Umbilical cord (tissue), 2 donors: ENCODE data around the gene ARHGAP18. TPM values are rescaled to one million over a fixed set of nuclear protein-coding genes. Genes with fewer than 3 reads are reported as not detected.

Experiments used
- DNase-seq: peaks from one replicate; pipeline ENCODE4 v3.0.0-alpha.2; 2015; ENCODE audit warnings: low spot score
- total RNA-seq: library from RNA; depleted of rRNA; stranded (reverse); fragments of >200 nt; gene quantifications from one replicate; pipeline ENCODE4 v1.2.3, GENCODE V29; 2014; ENCODE audit warnings: low replicate concordance; ENCODE audit not compliant: insufficient read depth

Gene ARHGAP18, protein sequence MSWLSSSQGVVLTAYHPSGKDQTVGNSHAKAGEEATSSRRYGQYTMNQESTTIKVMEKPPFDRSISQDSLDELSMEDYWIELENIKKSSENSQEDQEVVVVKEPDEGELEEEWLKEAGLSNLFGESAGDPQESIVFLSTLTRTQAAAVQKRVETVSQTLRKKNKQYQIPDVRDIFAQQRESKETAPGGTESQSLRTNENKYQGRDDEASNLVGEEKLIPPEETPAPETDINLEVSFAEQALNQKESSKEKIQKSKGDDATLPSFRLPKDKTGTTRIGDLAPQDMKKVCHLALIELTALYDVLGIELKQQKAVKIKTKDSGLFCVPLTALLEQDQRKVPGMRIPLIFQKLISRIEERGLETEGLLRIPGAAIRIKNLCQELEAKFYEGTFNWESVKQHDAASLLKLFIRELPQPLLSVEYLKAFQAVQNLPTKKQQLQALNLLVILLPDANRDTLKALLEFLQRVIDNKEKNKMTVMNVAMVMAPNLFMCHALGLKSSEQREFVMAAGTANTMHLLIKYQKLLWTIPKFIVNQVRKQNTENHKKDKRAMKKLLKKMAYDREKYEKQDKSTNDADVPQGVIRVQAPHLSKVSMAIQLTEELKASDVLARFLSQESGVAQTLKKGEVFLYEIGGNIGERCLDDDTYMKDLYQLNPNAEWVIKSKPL
- total RNA-seq = 27.0 TPM

DNA sequence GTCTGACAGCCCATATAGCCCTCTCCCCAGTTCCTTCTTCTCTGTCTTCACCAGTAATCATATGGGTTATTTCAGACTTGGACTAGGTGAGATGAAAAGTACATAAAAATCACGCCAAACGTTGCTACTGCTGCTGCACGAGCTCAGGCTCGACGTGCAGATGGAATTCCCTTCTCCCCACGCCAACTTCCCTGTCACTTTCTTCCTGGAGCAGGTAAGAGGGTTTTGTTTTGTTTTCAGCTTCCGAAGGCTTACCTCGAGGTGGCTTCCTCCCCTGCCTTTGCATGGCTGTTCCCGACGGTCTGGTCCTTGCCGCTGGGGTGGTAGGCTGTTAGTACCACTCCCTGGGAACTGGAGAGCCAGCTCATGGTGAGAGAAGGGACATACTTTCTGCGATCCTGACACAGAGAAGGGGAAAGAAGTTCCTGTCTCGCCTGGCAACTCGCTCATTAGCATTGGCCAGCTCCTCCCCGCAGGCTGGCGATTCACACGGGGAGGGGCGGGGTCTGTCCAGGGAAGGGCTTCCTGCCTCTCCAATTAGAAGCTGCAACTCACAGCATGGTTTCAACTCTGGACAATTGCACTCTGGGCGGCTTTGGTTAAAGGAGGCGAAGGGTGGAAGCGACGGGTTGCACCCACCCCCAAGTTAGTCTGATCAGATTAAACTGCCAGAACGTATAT is at the start of gene ARHGAP18:
TSS of gene ARHGAP18 (minus strand) at position 409 of the 681 bp plus-strand sequence. CDS start at position 368, 41 bp downstream.
- peak; percentile 95 for DNase-seq

DNA sequence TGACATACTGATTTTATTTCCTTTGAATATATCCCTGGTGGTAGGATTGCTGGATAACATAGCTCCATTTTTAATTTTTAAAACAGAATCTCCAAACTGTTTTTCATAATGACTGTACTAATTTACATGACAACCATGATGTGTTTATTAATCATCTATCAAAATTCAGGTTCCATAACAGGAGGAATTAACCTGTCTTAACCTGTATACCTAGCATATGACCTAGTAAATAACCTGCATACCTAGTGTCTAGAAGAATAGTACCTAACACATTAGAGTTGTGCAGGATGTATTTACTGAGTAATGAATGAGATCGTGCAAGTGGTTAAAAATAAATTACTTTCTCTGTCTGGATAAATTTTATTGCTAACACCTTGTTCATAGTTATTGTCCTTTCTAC is 45.8 kb upstream of the ARHGAP18 start:
- DNase-seq = no peak

DNA sequence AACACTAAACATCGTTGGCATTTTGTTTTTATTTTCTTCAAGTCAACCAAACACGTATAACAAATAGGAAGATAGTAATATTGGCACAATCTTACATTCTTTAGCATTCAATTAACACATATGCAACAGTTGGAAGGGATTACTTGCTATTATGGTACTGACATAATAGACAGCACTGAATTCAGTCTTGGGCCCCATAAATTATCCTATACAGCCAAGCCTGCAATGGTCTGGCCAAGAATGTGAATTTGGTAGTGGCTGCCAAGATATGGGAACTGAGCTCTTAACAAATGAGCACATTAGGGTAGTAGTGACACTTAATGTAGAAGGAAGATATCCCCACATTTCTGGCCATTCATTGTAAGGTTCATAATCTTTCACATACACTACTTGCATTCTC is 44.8 kb upstream of the ARHGAP18 start:
- no peak for DNase-seq

DNA sequence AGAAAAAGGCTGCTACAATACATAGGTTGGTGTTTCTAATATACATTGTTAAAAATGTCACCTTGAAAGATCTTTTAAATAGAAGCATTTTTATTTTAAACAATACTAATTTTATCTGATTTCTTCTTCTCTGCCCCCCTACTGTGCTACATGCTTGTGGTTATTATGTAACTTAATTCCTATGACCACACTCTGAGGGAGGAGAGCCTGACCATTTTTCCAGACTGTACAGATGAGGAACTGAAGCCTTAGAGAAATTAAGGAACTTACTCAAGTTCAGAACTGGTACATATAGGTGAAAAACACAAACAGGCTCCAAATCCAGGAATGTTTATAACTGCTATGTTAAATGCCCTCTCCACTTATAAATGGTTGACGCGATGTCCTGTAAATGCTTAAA is 43.4 kb upstream of the ARHGAP18 start:
- no peak for DNase-seq

DNA sequence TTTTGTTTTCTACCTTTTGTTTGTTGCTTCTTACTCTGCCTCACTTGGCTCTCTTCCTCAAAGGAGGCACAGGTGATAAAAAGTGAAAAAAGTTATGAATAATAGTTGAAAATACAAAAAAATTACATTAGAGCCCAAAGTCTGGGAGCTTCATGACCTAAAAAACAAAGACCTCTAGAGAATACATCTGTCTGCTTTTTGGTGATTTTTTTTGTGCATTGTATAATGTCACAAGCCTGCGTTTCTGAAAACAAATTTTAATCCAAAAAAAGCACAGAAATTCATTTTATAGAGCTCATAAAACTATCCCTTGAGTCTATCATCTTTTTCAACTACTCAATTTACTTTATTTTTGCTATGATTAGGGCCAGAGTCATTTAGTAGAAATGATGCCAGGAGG is 41.4 kb upstream of the ARHGAP18 start:
- DNase-seq = no peak

GRCh38 chr6:129750360-129750759 is 40.4 kb upstream of the ARHGAP18 start:
- no peak for DNase-seq

DNA sequence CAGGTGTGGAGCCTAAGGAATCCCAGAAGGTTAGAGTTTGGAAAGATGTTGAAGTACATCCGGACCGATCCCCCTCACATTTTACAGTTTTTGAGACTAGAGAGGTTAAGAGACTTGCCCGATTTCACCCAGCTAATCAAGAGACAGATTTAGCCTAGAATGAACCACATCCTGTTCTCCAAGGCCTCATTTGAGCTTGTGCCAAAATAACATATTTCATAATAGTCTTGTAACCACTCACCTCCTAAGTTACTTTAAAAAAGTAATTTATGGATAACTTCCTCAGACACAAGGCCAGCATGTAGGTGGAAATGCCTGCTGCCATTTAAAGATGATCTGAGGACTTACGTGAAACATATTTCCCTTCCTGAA is 39.8 kb upstream of the ARHGAP18 start:
- peak; percentile 36 for DNase-seq

DNA sequence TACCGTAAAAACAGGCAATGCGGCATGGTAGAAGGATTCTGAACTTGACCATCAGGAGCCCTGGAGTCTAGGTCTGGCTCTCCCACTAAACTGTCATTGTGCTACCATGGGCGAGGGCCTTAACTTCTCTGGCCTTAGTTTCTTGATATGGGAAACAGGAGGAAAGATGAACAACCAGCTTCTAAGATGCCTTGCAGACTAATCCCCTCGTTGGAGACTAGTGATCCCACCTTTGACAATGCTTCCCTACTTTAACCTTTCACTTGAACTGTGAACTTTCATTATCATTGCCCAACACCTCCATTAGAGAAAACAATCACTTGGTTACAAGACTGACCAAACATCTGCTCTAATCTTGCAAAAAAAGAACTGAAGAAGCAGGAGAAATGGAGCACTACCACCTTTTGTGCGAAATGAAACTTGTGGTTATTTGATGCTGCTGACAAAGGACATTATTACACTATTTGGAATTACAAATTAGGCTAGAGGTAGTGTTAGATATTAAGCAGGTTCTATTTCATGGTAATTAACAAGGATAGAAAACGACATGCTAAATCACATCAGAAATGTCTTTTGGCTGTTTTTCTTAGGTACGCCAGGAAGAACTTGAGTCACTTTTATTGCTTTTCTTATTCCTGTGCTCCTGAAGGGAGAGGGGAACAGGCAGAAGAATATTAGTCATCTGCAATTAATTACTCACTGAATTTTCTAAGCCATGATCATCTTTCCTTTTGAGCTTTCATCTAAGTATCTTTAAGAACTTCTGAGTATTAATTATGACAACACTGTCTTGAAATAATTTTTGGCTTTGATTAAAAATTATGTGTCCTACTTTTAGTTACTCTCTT is 39.1 kb upstream of the ARHGAP18 start:
- no peak for DNase-seq

GRCh38 chr6:129748212-129748900 is 38.4 kb upstream of the ARHGAP18 start:
- peak; percentile 37 for DNase-seq

DNA sequence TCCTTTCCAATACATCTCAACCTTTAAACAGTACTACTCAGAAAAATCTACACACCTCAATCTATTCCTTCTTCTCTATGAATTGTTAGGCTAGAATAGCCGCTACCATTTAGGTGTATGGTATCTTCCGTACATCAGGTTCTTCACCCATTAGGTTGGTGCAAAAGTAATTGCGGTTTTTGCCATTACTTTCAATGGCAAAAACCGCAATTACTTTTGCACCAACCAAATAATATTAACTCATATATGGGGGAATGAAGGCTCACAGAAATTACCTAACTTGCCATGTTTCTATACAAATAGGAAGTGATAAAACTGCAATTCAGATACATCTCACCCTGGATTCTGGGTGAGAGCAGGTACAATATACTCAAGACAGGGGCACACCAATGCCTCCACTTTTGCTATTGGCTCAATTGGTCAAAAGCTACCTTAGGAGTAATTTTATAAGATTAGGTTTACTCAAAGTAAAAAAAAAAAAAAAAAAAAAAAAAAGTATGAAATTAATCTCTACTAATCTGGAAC is 37.7 kb upstream of the ARHGAP18 start:
- DNase-seq = no peak

GRCh38 chr6:129744880-129745237 is 34.9 kb upstream of the ARHGAP18 start:
- DNase-seq = no peak

- peak; percentile 61 for DNase-seq
Observed at GRCh38 chr6:129744201-129744879, 34.4 kb upstream of the ARHGAP18 start.

- DNase-seq = no peak
Observed at GRCh38 chr6:129740013-129740412, 30.0 kb upstream of the ARHGAP18 start.

GRCh38 chr6:129736105-129736504 is 26.1 kb upstream of the ARHGAP18 start:
- no peak for DNase-seq

DNA sequence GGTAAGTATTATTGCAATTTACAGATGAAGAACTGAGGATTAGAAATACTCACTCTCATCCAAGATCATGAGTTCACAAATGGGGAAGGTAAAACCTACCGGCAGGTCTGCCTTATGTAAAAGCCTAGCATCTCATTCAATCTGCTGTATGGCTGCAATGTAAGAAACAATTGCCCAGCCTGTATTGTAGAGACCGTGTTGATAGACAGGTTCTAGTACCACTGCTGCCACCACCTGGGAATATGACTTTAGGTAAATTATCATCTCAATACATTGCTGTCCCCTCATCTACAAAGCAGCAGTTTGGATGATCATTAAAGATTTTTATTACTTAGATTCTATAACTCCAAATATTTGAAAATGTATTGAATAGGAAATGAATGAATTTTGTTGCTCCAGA is 23.3 kb upstream of the ARHGAP18 start:
- no peak for DNase-seq

DNA sequence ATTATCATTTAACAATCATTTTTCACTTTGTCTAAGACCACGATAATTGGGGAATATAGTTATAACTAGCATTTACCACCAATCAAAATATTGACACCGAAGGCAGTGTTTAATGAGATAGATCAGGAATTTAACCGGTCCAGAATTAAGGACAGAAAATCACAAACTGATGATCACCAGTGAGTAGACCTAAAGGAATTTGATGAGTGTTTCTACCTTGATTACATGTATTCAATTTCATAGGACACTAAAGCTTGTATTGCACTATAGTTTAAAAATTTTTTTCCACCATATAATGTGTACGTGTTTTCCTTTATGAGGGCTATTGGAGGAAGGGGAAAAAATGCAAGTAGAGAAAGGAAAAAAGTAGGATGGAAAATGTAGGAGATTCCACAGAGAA is 22.6 kb upstream of the ARHGAP18 start:
- DNase-seq = no peak

DNA sequence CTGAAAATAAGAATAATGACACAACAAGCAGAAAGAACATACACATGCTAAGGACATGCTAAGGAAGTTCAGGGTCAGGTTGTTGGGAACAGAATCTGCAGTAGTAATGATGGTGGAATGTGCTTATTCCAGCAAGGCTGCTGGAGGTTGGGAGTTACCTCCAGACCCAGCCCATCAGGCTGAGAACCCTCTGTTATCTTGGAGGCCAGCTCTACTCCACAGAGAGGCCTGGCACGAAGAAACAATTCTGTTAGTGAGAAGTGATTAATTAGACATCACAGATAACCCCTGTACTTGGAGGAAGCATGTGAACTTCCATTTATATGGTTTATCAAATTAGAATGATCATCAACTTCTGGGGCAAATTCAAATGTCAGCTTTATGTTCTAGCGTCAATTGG is 22.1 kb upstream of the ARHGAP18 start:
- DNase-seq = no peak

GRCh38 chr6:129731428-129731827 is 21.5 kb upstream of the ARHGAP18 start:
- DNase-seq = no peak

DNA sequence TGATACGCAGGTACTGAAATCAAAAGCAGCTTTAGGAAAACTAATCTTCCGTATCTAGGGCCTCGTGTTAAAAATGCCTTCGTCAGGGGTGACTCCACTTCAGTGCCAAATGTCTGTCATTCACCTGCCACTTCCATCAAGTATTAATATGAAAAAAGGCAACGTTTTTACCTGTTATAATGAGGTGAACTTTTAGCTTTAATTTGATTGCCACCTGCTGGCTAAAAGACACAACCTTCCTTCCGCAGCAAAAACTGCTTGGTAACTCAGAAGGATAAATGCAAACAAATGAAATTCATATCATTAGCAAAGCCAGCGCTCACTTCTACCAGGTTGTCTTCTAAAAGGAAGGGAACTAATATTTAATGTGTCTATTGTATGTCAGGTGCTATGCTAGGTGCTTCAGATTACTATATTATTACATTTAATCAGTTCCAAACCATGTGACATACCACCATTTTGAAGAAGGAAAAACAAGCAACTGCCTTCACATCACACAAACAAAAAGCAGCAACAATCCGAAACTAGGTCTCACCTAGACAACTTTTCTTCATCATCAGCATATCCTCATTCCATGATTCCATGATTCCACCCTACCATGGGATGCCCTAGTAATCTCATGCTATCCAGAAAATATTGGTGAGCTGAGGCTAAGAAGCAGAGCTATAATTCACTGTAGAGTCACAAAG is 20.6 kb upstream of the ARHGAP18 start:
- no peak for DNase-seq

- DNase-seq = no peak
Observed at GRCh38 chr6:129726650-129727049, 16.7 kb upstream of the ARHGAP18 start.
